OCI-LY7 (cell line): ENCODE measurements around the gene GARIN5B.

ENCODE experiments used
- EZH2phosphoT487 ChIP-seq: fragments of 200-600 bp; sonication (generic); IDR thresholded peaks from 2 replicates; pipeline ENCODE4 v1.6.1; 2018; ENCODE audit warnings: low read depth, borderline replicate concordance, mild to moderate bottlenecking, mixed run types, antibody characterized with exemption, low read length, moderate library complexity, mixed read lengths
- TF ChIP-seq, protein P1 (sequence below): fragments of 200-600 bp; sonication (generic); conservative IDR thresholded peaks from 2 replicates; pipeline ENCODE4 v1.5.1; 2014; ENCODE audit warnings: mild to moderate bottlenecking, antibody characterized with exemption, low read length, moderate library complexity, mixed read lengths

DNA sequence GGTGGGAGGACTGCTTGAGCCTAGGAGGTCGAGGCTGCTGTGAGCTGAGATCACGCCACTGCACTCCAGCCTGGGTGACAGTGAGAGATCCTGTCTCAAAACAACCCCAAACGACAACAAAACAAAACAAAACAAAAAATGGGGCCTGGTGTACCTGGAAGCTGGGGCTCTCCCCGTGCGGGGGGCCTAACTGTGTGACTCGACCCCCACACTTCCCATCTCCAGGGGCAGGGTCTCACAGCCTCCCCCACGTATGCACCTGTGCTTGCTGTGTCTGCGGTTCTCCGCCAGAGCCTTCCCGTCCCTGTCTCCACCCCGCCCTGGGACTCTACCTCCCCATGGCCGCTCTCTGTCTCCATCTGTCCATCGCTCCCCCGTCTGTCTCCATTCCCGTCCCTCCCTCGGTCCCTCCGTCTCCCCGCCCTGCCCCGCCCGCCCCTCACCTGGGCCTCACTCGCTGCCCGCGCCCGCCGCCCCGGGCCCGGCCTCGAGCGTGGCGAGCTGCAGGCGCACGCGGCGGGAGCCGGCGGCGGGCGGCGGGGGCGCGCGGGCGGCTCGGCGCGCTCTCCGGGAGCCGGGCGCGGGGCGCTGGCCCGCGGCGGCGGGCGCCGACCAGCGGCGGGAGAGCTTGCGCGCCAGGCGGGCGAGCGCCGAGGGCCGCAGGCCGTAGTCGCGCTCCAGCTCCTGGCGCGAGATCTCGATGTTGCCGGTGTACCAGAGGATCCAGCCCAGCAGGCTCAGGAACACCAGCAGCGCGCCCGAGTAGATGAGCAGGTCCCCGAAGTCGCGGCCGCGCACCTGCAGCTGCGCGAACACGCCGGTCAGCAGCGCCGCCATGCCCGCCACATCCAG lies 20.4 kb upstream of the GARIN5B start:
- TF ChIP-seq, protein P1, sequence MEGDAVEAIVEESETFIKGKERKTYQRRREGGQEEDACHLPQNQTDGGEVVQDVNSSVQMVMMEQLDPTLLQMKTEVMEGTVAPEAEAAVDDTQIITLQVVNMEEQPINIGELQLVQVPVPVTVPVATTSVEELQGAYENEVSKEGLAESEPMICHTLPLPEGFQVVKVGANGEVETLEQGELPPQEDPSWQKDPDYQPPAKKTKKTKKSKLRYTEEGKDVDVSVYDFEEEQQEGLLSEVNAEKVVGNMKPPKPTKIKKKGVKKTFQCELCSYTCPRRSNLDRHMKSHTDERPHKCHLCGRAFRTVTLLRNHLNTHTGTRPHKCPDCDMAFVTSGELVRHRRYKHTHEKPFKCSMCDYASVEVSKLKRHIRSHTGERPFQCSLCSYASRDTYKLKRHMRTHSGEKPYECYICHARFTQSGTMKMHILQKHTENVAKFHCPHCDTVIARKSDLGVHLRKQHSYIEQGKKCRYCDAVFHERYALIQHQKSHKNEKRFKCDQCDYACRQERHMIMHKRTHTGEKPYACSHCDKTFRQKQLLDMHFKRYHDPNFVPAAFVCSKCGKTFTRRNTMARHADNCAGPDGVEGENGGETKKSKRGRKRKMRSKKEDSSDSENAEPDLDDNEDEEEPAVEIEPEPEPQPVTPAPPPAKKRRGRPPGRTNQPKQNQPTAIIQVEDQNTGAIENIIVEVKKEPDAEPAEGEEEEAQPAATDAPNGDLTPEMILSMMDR = 0 out of 2 replicates have a peak, but pooled peaks have one; percentile 14
- TF ChIP-seq EZH2phosphoT487 = no peak
